Measurements from ENCODE around the gene EXOC2. TPM values are rescaled to one million over a fixed set of nuclear protein-coding genes. Genes with fewer than 3 reads are reported as not detected.

EXOC2 gene
- total RNA-seq, 1 experiment from 2014 or later = 62.2 TPM

DNA sequence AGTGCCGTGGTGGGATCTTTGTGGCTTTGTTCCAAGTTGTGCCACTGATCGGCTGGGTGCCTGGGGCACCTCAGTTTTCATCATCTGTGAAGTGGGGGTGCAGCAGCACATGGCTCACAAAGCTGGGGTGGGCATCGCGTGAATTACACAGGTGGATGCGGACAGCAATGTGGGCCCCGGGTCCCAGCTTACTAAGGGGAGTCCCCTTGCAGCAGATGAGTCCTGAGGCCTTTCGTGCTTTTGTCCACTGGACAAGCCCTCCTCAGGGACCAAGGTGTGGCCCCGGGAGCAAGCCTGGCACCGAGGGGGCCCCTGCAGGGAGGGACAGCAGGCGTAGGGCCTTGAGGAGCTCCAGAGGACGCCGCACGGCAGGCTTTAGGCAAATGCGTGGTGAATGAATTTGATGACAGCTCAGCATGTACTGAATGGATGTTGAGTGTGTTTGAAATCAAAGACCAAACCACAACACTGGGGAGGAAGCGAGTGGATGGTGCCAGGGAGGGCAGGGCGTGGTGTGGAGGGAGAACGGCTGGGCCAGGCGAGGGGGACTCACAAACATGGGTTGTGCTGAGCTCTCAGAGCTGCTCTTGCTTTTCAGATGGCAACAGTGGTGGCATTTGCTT is 248.2 kb downstream of the EXOC2 start:
- no peak for DNase-seq (ENCODE audit: low read depth)

DNA sequence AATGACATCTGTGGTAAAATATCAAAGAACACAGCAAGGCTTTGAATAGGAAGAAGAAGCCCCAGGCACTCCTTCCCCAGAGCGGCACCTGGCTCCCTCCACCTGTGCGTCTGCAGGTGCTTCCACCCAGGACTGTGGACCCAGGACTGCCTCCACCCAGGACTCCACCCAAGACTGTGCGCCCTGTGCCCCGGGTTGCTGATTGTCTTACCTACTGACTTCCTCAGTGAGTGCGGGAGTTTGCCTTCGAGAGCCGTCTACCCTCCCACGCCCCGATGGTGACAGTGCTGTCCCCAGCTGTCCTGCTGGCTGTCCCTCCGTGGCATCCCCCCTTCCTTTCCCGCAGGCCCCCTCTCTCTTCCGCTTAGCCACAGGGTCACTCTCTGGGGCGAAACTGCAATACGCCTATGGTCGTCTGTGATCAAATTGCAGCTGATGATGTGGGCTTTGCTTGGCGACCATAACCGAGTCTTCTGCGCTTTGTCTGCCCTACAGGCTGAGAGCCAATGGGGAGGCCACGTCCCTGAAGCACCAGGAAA is 249.2 kb downstream of the EXOC2 start:
- DNase-seq (ENCODE audit: low read depth) = no peak

DNA sequence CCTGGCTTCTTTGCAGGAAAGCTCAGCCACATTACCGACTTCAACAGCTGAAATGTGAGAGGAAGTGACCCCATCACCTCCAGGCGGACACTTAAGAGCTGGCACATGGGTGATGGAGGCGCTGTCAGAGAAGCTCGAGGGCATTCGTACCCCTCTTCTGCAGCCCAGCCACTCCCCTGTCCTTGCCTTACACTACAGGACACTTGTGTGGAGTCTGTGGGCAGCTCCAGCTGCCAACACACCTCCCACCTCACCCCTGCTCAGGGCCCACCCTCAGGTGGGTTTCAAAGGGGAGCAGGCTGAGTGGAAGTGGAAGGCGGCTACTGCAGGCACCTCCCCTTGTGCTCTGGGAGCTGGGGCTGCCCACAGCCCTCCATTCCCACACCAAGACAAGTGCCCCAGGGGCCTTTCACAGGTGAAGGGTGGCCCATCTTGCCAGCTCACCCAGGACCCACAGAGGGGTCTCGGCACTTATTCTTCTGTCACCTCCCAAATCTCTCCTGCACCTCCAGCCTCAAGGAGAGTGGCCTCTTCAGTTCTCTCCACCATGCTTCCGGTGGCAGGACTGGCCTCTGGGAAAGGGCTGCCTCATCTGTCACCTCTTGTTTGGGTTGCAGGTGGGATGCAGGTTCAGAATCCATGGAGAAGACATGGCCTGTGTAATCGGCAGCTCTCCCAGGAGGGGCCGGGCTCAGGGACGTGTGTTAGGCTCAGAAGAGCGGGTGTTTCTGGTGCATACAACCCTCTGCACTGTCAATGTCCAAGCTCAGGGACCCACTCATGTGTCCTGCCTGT is 251.6 kb downstream of the EXOC2 start:
- DNase-seq (ENCODE audit: low read depth) = no peak

DNA sequence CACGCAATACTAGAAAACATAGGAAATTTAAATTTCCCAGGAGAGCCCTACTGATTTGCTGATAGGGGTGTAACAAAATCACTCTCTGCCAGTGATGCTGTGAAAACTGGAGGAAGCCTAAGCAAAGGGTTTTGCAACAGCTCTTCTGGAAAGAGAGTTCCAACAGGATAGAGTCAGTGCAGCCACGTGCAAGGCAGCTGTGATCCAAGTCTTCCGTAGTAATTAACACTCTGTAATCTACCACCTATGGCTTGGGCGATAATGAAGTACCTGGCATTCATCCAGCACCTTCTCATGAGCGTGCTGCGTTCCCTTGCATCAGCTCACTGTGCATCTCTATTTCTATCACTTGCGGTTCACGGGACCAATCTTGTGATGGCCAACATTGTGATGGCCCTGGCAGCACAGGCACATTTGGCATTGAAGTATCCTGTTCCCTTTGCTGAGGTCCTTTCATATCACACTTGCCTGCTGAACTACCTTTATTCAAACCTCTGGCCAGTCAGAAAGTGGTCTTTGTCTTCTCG is 253.2 kb downstream of the EXOC2 start:
- no peak for DNase-seq (ENCODE audit: low read depth)

DNA sequence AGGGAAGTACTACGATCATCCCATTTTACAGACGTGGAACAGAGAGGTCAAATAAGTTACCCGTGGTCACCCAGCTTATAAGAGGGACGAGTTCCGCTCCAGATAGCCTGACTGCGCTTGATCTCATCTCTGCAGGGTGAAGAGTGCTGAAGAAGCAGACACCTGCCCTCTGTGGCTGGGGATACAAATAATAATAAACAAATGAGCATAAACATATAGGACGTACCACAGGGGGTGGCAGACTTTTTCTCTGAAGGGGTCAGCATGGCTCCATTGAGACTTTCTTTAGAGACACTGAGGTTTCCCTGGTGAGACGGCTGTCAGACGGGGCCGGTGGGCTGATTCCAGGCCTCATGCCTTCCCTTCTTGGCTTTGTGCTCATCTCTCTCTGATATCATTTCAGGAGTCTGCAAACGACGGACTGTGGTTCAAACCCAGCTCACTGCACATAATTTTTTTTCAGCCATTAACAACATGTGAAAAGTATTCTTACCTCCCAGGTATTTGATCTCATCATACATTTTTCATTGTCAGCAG is 254.2 kb downstream of the EXOC2 start:
- DNase-seq (ENCODE audit: low read depth) = no peak

DNA sequence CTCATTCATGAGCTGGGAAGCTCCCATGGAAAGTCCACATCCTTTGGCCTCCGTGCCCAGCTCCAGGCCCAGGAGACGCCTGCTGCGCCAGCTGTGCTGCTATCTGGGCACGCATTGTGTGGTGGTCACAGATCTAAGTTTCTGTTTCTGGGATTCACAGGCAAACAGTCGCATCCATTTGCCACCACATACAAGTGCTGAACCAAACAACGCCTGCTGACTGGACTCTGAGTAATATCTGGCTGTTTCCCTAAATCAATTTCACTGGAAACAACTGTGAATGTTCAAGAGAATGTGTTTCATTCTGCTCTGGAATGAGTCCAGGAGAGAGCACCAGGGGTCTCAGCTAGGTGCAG is 255.9 kb downstream of the EXOC2 start:
- DNase-seq (ENCODE audit: low read depth) = peak; percentile 30

DNA sequence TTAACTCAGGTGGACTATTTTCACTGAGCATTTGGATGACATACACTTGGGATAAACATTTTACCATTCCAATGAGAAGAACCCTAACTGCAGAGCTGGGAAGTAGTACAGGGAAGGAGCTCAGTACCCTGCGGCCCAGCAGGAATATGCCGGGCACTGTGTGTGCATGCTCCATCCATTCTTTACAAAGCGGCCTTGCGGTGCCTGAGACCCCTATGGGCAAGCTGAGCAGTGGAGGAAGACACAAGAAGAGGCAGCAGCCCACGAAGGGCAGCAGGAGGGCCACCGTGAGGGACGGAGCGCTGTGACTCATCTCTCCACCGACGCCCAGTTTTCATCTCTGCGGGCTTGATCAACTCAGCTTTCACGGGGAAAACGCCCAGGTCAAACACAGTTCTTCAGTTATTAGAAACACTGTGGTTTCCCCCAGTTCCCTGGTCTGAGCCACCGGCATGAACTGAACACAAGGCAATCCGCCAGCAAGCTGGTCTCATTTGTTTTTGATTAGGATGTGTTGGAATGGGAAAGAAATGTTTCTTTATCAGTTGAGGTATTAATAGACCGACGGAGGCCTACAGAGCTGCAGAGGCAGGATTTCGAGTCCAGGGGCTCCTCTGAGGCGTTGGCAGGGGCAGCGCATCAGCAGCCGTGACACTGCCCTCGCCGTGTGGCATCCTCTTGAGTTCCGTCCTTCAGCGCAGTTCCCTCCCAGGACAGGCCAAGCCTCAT is 256.5 kb downstream of the EXOC2 start:
- DNase-seq (ENCODE audit: low read depth) = peak; percentile 73

DNA sequence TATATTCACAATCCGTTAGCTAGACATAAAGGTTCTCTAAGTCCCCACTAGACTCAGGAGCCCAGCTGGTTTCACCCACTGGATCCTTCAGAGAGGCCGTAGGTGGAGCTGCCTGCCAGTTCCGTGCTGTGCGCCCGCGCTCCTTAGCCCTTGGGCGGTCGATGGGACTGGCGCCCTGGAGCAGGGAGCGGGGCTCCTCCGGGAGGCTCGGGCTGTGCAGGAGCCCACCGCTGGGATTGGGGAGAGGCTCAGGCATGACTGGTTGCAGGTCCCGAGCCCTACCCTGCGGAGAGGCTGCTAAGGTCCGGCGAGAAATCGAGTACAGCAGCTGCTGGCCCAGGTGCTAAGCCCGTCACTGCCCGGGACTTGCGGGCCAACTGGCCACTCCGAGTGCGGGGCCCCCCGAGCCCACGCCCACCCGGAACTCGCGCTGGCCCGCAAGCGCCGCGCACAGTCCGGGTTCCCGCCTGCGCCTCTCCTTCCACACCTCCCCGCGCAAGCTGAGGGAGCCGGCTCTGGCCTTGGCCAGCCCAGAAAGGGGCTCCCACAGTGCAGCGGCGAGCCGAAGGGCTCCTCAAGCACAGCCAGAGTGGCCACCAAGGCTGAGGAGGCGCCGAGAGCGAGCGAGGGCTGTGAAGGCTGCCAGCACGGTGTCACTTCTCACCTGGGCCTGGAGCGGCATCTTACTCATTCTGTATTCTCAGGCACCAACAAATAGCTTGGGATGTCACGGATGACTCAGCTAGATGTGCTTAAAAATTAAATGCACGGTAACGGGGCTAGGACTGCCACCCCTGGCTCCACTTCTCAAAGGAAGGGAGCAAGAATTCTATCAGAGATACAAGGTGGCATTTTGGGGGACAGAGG is 257.3 kb downstream of the EXOC2 start:
- peak; percentile 25 for DNase-seq (ENCODE audit: low read depth)

Other genes with a start within 250 kb of the EXOC2 start
- gene HUS1B, start 36.0 kb downstream of the EXOC2 start, total RNA-seq (2014; rRNA removed; shearing (Covaris generic)) = 0.15 and 0.54 TPM in 2 replicates